ENCODE results near the gene FAM219A.

GRCh38 chr9:34372467-34373011, 85.8 kb downstream of the FAM219A start:
- no peak for TF ChIP-seq YY1 (IDR thresholded peaks at IDR 0.05; ENCODE audit: insufficient read depth, insufficient read length)
- TF ChIP-seq SUZ12 (IDR thresholded peaks at IDR 0.05; ENCODE audit: extremely low read depth, insufficient read depth, insufficient read length) = no peak
- TF ChIP-seq ZNF274 (IDR thresholded peaks at IDR 0.05; ENCODE audit: low read depth, low read length) = no peak
